ENCODE measurements around the gene AFG1L.
"Not testable (repeated sequence)": the region's sequence is repeated elsewhere in the genome, so short reads cannot be mapped to it uniquely, and the experiment has no call there.

The AFG1L gene

DNA sequence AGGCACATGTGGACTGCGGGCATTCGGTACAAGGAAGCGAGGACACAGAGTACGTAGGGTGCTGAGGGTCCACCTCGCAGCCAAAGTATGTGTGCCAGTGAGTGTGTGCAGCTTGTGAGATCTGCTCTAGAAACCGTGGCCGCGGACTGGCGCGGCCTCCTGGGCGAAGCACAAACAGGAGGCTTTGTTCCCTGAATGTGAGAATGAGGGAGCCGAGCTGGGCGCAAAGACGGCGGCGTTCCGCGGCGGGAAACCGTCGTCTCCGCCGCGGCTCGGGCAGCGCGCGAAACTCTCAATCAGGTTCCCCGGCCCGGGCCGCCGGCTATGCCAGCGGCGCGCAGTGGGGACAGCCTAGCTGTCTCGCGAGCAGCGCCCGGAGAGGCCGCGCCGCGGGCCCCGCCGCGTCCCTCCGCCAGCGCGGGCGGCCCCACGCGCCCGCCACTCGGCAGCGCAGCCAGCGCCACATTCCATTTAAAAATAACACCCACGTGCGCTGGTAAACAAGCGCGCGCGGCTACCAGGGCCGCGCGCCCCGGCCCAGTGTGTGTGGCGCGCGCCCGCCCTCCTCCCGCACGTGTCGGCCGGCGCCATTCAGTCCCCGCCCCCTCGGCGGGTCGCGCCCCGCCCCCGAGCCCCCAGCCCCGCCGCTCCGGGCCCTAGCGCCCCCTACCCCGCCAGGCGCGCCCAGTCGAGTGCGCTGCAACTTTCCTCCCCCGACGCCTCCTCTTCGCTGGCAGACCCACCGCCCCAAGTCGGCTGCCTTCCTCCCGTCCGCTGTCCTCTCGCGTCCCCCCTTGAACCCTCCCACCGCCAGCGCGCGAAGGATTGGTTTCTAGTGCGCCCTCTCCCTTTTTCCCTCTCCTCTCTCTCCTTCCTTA lies 262.9 kb downstream of the AFG1L start:
- TF ChIP-seq JUND (IDR thresholded peaks at IDR 0.05; ENCODE audit: low read depth): no peak
- peak; percentile 24 to 81 for DNase-seq (ENCODE audit: low read depth in 1 of 2, low spot score in 1 of 2)
- in situ Hi-C loops (cut with HindIII; ENCODE audit: low pct_unique_long_range_greater_than_20kb, low sequenced_read_pairs): no loop called here

DNA sequence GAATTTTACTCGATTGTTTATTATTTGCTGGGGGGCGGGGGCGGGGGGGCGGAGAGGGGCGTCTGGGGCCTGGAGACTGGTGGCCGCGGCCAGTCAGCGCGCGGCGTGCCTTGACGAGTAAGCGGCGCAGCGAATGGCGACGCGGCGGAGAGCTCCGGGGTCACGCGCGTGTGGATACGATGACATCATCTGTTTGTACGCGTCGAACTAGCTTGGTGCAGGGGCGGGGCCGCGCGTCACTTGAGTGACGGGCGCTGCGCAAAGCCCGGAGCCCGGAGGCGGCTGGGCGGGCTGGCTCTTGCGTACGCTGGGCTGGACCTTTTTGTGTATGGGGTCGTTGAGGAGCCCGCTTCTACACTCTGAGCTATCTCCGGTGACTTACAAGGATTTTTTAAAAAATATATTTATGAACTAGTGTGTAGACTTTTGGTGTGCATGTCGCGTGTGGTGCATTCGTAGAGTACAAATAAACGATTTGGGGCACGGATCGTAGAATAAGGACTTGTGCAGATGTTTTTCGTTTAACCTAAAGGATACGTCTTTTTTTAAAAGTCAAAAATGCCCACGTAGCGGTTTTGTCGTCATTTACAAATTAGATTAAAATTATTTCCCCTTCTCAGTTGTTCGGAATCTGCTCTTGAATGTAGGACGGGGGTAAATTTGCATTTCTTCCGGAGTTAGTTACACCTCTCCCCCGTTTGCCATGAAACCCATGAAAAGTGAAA lies 263.7 kb downstream of the AFG1L start:
- peak; percentile 70 to 99 for DNase-seq (ENCODE audit: low read depth in 1 of 2, low spot score in 1 of 2)
- TF ChIP-seq JUND (IDR thresholded peaks at IDR 0.05; ENCODE audit: low read depth): 0 out of 2 replicates have a peak, but pooled peaks have one; percentile 47
- in situ Hi-C loops (cut with HindIII; ENCODE audit: low pct_unique_long_range_greater_than_20kb, low sequenced_read_pairs): no loop called here

DNA sequence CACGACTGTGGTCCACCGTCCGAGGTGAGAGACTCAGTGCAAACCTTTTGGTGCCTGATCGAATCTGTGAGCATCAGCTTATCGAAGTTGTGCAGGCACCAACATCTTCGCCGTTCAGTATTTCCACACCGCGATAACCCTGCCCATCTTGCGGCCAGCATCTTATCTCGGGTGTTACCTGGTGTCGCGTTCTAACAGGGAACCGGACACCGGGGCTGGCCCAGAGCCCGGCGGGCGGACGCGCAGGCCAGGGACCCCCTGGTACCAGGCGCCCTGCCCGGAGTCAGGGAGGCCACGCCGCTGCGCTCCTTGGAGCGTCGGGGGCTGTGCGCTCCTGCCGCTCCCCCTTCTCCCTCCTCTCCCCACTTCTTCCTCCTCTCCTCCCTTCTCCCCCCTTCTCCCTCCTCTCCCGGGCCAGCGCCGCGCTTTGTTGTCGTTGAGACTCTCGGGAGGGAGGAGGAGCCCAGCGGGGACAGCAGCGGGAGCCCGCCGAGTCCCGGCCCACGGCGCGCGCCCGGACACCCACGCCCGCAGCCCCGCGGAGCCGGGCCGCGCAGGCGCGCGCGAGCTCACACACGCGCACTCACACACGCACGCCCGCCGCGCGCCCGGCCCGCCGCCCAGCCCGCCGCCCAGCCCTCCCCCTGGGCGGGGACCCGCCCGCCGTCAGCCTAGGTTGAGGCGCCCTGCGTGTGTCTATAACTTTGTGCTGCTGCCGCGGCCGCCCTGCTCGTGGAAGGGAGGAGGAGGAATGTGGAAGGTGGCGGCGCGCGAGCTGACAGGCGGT lies 264.4 kb downstream of the AFG1L start:
- peak; percentile 69 to 92 for DNase-seq (ENCODE audit: low read depth in 1 of 2, low spot score in 1 of 2)
- in situ Hi-C loops (cut with HindIII; ENCODE audit: low pct_unique_long_range_greater_than_20kb, low sequenced_read_pairs): no loop called here
- TF ChIP-seq JUND (IDR thresholded peaks at IDR 0.05; ENCODE audit: low read depth): no peak

DNA sequence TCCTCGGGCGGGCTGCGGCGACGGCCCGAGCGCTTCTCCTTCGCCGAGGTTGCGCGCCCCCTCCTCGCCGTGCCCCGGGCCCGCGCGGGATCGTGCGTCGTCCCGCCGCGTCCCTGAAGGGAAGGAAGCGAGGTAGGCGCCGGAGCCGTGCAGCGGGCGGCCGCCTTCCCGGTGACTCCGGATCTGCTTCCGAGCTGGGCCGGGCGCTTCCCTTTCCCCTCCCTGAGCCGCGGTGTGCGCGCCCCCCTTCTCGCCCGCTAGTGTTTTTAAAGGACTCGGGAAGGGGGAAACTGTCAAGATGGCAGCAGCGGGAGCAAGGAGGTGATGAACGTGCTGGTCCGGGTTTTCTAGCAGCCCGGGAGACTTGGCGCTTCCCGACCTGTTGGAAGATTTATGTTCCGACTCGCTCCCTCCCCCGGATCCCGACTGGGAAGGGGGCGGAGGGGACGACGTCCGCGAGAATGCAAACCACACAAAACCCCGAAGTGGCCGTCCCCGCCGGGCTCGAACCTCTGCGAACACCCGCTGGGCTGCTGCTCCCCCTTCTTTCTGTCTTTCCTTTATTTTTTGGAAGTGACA lies 265.1 kb downstream of the AFG1L start:
- DNase-seq (ENCODE audit: low read depth in 1 of 2, low spot score in 1 of 2): peak; percentile 17 to 81
- no peak for TF ChIP-seq JUND (IDR thresholded peaks at IDR 0.05; ENCODE audit: low read depth)
- in situ Hi-C loops (cut with HindIII; ENCODE audit: low pct_unique_long_range_greater_than_20kb, low sequenced_read_pairs): no loop called here

DNA sequence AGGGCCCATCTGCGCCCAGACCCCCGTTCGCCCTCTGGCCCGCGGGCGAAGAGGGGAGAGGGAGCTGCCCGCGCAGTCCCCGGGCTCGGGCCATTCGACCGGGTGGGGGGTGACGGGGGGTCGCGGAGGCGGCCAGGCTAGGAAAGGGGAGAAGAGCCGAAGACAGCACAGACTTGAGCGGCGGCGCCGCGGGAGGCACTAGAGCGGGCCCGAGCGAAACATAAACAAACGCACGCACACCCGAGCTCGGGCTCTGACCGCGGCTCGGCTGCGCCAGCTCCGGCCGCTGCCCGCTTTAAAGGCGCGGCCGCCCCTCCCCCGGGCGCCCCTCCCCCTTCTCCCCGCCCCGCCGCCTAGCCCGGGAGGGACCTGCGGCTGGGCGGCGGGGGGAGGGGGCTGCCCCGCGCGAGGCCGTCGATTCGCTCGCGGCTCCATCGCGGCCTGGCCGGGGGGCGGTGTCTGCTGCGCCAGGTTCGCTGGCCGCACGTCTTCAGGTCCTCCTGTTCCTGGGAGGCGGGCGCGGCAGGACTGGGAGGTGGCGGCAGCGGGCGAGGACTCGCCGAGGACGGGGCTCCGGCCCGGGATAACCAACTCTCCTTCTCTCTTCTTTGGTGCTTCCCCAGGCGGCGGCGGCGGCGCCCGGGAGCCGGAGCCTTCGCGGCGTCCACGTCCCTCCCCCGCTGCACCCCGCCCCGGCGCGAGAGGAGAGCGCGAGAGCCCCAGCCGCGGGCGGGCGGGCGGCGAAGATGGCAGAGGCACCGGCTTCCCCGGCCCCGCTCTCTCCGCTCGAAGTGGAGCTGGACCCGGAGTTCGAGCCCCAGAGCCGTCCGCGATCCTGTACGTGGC lies 265.8 kb downstream of the AFG1L start, which contains the start of gene FOXO3:
Gene FOXO3, plus strand, starts transcription at position 455 of the 846 bp plus-strand sequence. Its CDS starts 292 bp downstream, at position 747.
- peak; percentile 87 to 91 for DNase-seq (ENCODE audit: low read depth in 1 of 2, low spot score in 1 of 2)
- no peak for TF ChIP-seq JUND (IDR thresholded peaks at IDR 0.05; ENCODE audit: low read depth)
- in situ Hi-C loops (cut with HindIII; ENCODE audit: low pct_unique_long_range_greater_than_20kb, low sequenced_read_pairs): no loop called here

DNA sequence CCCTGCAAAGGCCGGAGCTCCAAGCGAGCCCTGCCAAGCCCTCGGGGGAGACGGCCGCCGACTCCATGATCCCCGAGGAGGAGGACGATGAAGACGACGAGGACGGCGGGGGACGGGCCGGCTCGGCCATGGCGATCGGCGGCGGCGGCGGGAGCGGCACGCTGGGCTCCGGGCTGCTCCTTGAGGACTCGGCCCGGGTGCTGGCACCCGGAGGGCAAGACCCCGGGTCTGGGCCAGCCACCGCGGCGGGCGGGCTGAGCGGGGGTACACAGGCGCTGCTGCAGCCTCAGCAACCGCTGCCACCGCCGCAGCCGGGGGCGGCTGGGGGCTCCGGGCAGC lies 266.4 kb downstream of the AFG1L start:
- in situ Hi-C loops (cut with HindIII; ENCODE audit: low pct_unique_long_range_greater_than_20kb, low sequenced_read_pairs); DNase-seq (ENCODE audit: low read depth in 1 of 2, low spot score in 1 of 2): not testable (repeated sequence)

DNA sequence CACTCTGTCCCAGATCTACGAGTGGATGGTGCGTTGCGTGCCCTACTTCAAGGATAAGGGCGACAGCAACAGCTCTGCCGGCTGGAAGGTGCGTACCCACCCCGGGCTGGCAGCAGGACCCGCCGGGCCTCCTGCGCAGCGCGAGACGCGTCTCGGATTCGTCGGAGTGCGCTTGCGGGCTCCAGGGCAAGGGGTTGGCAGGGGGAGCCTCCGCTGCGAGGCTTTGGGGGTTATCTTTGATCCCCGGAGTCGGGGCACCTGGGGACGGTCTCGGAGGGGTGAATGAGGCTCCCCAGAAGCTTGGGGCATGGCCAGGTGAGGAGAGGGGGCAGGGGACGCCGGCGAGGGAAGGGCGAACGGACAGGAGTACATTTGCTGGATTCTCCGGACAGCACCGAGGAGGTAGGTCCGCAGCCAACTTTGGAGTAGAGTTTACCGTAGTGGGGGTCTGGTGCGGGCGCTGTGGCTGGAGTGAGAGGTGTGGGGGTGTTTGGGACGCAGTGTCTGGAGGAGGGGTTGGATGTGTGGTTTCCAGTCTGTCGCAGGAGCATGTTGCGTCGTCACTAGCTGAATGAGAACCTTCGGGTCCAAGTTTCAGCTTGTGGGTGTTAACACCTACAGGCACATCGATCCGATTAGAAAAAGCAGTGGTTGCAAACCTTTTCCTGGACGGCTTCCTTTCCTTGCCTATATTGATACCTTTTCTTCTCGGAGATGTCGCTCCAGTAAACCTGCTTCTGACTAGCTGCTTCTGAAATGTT lies 267.1 kb downstream of the AFG1L start:
- DNase-seq (ENCODE audit: low read depth in 1 of 2, low spot score in 1 of 2): peak in 1 of 2 experiments; percentile 10
- in situ Hi-C loops (cut with HindIII; ENCODE audit: low pct_unique_long_range_greater_than_20kb, low sequenced_read_pairs): no loop called here
- TF ChIP-seq JUND (IDR thresholded peaks at IDR 0.05; ENCODE audit: low read depth): no peak

DNA sequence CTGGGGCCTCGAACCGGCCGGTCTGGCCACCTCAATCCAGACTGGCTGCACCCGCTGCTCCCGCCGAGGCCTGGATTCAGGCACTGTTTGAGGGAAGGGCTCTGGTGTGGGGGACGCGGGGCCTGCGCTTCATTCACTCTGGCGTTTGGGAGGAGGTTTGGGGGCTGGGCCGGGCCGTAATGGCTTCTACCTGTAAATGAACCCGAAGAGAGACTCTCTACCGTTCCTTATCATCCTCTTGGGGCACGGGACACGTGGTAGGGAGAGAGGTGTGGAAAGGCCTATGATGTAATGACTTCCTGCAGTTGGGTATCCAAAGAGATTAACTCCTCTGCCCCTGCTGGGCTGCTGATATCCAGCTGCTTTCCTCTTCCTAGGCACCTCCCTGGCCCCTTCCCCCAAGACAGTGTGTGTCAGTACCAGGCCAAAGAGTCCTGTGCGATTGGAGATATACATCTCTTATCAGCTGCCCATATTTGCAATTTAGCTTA lies 267.7 kb downstream of the AFG1L start:
- no peak for TF ChIP-seq JUND (IDR thresholded peaks at IDR 0.05; ENCODE audit: low read depth)
- DNase-seq (ENCODE audit: low read depth in 1 of 2, low spot score in 1 of 2): no peak
- in situ Hi-C loops (cut with HindIII; ENCODE audit: low pct_unique_long_range_greater_than_20kb, low sequenced_read_pairs): no loop called here

DNA sequence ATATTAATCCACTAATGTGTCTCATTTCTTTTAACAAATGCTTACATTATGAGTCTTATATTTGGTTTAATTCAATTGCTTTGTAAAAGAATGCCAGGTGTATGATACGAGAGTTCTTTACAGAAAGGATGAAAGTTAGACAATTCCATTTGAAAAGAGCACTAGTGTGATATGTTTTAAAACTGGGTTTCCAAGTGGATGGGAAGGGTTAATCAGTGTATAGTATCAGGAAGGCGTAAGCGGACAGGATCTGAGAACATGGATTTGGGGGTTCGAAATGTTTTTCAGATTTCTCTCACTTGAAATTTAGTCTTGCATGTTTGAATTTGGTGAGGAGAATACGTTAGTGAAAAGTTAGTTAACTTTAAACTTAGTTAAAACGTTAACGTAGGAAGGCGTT lies 268.4 kb downstream of the AFG1L start:
- no peak for TF ChIP-seq JUND (IDR thresholded peaks at IDR 0.05; ENCODE audit: low read depth)
- in situ Hi-C loops (cut with HindIII; ENCODE audit: low pct_unique_long_range_greater_than_20kb, low sequenced_read_pairs): no loop called here
- no peak for DNase-seq (ENCODE audit: low read depth in 1 of 2, low spot score in 1 of 2)

DNA sequence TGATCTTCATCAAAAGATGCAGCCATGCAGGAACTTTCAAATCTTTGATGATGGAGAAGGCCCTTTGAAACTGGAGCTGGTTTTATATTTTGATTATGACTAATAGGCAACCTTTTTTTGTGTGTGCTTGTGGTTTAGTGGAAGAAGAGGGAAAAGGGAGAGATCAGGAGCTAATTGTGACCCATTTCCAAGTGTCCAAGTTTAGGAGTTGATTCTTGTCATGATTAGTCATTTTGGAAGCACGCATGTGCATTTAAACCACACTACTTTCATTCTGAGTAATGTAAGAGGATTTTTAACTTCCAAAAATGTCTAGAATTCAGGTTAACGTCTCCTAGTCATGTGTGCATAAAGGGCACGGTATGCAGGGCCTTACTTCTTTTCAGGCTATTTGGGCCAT lies 269.3 kb downstream of the AFG1L start:
- DNase-seq (ENCODE audit: low read depth in 1 of 2, low spot score in 1 of 2): no peak
- in situ Hi-C loops (cut with HindIII; ENCODE audit: low pct_unique_long_range_greater_than_20kb, low sequenced_read_pairs): no loop called here
- TF ChIP-seq JUND (IDR thresholded peaks at IDR 0.05; ENCODE audit: low read depth): no peak
